AG10803 (cell line): ENCODE results near the gene TLL1.

Experiments used
- DNase-seq: peaks from one replicate; pipeline ENCODE4 v3.0.0; 2010; ENCODE audit warnings: low read depth
- H3K4me3 ChIP-seq: 2 replicates; pipeline ENCODE4 v1.5.1; 2011; ENCODE audit warnings: mild to moderate bottlenecking, low read length, control low read depth
- CTCF ChIP-seq: conservative IDR thresholded peaks from 2 replicates; pipeline ENCODE4 v1.5.1; 2011; ENCODE audit warnings: mild to moderate bottlenecking, low read length, control low read depth, inconsistent platforms

The TLL1 gene

GRCh38 chr4:165921546-165921945 lies 48.5 kb downstream of the TLL1 start:
- H3K4me3 ChIP-seq: no peak overlapping the region
- DNase-seq: no peak
- no peak for TF ChIP-seq CTCF

GRCh38 chr4:165922747-165923146 lies 49.7 kb downstream of the TLL1 start:
- TF ChIP-seq CTCF: no peak
- DNase-seq: no peak
- no peak overlapping the region for H3K4me3 ChIP-seq

GRCh38 chr4:165926307-165926706 lies 53.3 kb downstream of the TLL1 start:
- no peak for DNase-seq
- H3K4me3 ChIP-seq: no peak overlapping the region
- no peak for TF ChIP-seq CTCF

GRCh38 chr4:165927366-165927765 lies 54.3 kb downstream of the TLL1 start:
- TF ChIP-seq CTCF: no peak
- H3K4me3 ChIP-seq: no peak overlapping the region
- DNase-seq: no peak

GRCh38 chr4:165927815-165928214 lies 54.8 kb downstream of the TLL1 start:
- TF ChIP-seq CTCF: no peak
- H3K4me3 ChIP-seq: no peak overlapping the region
- no peak for DNase-seq

GRCh38 chr4:165928601-165929000 lies 55.6 kb downstream of the TLL1 start:
- TF ChIP-seq CTCF: no peak
- no peak for DNase-seq
- no peak overlapping the region for H3K4me3 ChIP-seq

GRCh38 chr4:165929662-165930061 lies 56.6 kb downstream of the TLL1 start:
- TF ChIP-seq CTCF: no peak
- DNase-seq: no peak
- H3K4me3 ChIP-seq: no peak overlapping the region
